Frontal cortex (tissue), 4 donors: ENCODE data around the gene NEURL3. TPM values are rescaled to one million over a fixed set of nuclear protein-coding genes. Genes with fewer than 3 reads are reported as not detected.
"Not testable (repeated sequence)": the region's sequence is repeated elsewhere in the genome, so short reads cannot be mapped to it uniquely, and the experiment has no call there.

Source experiments
- DNase-seq, 2 donors: peaks; one replicate each; pipeline ENCODE4 v3.0.0; 2012; ENCODE audit warnings: low spot score in 2 of 2
- FAIRE-seq: peaks from 2 replicates; lab custom pipeline; 2012; peaks lifted over from hg19 to GRCh38; lab: Jason Lieb, UNC
- total RNA-seq: library from RNA; depleted of rRNA; stranded (reverse); fragments of >200 nt; gene quantifications from one replicate; pipeline ENCODE4 v1.2.3, GENCODE V29; 2014
- donor health status: control.
- donor health status: control.
- donor health status: control.

The NEURL3 gene
- total RNA-seq, 1 donor from 2014 or later: not detected

DNA sequence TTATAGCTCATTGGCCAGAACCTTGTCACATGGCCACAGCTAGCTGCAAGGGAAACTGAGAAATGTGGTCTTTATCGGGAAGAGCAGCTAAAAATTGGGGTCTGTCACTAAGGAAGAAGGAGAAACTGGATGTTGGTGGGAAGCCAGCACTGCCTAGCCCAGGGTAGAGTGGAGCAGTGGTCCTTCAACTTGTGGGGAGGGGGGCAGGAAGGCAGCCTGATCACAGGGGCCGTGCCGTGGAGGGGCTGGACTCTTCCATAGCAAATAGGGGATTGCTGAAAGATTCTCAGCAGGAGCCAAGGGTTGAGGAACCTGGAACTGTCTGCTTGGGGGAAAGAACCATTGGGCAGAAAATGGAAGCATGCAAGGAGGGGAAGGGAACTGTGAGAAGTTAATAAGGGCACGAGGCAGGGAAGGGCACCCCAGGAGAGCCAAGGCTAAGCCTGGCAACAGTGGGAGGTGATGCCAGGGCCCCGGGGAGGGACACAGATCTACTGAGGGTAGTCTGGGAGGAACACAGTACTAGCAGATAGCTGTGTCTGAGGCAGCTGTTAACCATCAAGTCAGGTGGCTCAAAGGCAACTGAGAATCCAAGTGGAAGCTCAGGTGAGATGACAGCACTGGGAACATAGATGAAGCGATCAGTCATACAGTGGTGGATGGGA, 5.9 kb upstream of the NEURL3 start:
- no peak for DNase-seq
- FAIRE-seq: no peak

DNA sequence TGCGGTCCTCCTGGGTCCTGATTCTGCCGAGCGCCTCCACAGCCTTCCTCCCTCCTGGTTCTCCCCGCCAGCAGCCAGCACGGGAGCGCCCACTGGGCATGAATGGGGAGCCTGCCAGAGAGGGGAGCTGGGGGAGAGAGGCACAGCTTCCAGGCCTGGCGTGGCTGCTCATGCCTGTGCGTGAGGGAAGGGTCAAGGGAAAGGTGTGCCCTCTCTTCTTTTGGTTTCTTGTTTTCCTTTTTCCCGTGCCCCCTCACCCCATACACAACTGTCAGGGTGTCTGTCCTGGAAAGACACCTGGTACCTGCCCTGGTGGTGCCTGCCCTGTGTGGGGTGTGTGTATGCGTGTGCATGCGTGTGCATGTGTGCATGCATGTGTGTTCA, 4.7 kb upstream of the NEURL3 start:
- FAIRE-seq (no peak), DNase-seq (no peak)

DNA sequence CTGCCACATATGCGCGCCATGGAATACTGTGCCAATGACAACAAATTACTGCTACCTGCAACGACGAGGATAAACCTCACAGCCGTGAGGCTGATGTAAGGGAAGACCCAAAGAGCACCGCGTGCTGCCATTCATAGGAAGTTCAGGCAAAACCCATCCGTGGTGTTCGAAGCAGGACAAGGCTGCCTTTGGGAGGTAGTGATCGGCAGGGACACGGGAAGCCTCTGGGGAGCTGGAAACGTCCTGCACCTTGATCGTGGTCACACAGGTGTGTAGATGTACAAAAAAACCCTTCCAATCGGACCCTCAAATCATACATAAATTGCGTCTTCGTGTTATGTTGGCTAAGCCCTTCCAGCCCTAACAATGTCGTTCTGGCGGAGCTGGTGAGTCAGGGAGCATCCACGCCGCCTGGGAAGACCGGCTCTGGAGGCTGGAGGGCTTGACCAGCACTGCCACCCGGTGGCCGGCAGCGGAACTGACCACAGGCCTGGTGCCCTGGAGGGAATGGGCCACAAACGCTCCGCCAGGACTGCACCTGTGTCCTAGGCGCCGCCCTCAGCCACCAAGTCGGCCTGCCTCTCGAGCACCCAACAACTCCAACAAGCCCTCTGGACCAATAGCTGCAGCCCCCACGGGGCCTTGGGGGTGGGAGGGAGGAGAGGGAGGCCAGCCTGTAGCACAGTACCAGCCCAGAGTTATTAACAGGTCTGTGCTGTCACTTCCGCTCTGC, 4.1 kb upstream of the NEURL3 start:
- FAIRE-seq (no peak), DNase-seq (peak; percentile 83 to 93)

DNA sequence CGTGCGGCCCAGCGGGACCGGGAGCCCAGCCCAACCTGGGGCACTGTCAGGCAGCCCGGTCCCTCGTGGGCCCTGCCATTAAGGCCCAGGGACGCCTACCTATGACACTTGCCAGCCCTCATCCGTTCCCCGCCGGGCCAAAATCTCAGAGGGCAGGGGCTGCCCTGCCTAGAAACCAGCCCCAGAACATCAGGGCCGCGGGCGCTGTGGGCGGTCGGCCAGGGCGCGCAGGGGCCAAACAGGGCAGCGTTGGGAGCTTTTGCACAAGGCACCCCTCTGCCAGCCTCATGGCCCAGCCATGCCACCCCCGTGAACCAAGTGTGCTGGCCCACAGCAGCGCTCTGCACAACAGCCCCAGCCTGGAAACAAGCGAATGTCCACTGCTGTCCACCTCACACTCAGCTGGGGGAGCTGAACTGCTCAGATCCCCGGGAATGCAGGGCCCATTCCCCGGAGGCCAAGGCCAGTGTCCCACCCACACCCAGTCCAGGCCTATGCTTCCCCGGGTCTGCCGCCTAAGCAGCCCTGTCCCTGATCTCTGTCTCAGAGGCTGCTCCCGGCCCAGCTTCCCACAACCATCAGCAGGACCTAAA, 3.5 kb upstream of the NEURL3 start:
- FAIRE-seq: no peak
- DNase-seq: no peak

DNA sequence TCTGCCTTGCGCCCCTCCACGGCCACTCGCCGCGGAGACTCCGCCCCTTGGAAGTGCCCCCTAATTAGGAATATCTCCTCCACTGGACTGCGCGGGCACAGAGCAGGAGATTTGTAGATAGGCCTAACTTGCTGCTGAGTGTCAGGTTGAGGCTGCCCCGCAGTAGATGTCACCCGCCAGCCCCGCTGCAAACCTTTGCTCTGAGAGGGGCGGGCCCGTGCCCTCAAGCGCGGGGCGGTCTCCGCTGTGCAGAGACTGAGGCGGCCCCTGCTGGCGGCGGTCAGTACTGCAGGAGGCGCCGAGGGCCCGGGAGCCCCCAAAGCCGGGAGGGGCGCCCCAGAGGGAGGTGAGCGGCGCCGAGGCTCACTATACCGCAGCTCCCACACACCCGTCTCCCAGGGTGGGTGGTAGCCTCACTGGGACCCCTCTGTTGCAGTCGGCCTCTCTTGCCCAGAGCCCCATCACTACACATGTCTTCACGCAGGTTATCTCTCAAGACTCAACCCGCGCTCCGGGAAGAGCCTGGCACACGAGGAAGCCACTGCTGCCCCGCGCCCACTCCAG, 2.9 kb upstream of the NEURL3 start:
- FAIRE-seq (no peak), DNase-seq (peak; percentile 83 to 88)

DNA sequence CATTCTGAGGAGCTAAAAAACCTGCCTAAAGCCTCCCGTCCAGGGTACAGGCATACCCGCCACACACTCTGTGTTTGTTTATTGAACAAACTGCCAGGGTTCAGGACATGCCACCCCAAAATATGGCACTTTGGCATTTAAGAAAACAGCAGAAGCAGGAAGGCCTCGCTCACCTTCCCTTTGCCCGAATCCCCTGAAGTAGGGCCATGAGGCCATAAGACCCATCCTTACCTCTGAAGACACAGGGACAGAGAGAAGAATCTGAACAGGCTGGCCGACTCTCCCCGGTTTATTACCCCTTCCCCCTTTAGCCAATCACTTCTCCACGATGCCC, 1.7 kb upstream of the NEURL3 start:
- DNase-seq (no peak), FAIRE-seq (no peak)

DNA sequence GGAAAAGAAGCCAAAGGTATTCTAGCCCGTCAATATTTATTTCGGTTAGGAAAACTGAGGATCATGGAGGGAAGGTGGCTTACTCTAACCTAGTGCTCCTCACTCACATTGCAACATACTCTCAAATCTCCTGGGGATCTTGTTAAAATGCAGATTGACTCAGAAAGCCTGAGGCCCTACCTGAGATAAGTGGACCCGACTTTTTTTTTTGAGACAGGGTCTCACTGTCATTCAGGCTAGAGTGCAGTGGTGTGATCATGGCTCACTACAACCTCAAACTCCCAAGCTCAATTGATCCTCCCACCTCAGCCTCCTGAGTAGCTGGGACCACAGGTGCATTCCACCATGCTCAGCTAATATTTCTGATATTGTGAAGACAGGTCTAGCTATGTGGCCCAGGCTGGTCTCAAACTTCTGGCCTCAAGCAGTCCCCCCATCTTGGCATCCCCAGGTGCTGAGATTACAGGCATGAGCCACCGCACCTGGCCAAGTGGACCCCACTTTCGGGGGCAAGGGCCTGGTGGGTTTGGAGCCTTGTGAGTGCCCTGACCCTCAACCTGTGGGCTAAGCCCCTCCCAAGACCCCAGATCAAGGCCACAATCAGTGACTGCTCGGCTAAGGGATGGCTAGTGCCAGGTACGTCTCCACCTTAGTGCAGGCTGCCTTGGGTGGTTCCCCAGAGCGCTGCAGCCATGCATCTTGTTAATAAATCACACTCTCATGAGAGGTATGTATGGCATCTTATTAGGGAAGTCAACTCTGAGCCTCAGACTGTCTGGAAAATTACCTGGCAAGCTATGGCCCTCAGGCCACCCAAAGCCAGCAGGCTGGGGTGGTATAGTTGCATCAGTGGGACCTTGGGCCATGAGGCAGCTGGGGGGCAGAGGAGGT, 1.1 kb upstream of the NEURL3 start:
- FAIRE-seq (no peak), DNase-seq (no peak)

DNA sequence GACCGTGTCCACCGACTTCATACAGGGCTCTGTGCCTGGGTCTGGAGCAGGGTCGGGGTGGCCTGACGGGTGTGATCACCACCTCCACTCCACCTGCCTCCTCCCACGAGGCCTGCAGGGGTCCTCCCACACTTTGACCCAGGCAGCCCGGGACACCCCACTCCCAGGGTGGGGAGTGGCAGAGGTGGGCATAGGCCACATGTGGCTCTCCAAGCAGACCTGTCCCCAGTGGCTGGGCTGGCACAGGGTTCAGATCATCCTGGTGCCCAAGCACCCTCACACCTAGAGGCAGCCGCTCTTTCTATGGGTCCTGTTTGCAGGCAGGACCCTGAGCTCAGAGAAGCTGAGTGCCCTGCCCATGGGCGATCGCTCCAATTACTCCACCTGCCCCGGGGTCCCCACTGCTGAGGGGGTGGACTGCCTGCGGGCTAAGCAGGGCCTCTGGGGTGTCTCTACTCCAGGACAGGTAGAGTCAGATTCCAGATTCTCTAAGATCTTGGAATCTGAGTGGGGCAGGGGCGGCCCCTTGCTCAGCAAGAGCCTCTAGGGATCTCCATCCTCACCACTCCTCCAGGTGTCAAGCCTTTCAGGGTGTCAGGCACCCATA, 1.4 kb downstream of the NEURL3 start:
- FAIRE-seq: no peak
- no peak for DNase-seq

DNA sequence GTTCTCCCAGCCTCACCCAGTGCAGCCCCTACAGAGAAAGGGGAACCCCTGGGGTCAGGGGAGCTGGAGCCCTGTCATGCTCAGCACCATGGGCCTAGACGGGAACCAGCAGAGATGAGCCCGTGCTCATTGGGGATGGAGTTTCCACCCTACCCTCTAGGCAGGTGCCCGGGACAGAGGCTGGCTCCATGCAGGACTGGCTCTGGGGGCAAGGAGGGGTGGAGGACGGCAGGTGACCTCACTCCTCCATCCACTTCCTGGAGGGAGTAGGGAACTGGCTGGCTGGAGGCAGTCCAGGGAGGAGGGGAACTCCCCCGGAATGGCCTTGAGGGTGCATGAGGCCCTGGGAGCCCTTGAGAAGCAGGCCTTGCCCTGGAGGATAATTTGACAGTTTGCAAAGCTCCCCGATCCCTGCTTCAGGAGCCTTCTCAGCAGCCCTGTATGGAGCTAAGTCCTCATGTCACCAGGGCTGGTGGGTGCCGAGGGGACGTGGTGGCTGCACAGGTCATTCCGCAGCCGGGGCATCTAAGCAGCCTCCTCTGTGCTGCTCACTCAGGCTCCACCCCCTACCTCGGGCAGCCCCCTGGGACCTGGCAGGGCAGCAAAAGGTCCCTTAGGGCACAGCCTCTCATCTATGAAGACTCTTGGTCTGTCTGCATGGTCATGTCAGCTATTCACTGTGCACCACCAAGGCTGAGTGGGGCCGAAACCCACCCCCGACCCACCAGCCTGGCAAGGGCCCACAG, 2.1 kb downstream of the NEURL3 start:
- FAIRE-seq (no peak), DNase-seq (no peak)

DNA sequence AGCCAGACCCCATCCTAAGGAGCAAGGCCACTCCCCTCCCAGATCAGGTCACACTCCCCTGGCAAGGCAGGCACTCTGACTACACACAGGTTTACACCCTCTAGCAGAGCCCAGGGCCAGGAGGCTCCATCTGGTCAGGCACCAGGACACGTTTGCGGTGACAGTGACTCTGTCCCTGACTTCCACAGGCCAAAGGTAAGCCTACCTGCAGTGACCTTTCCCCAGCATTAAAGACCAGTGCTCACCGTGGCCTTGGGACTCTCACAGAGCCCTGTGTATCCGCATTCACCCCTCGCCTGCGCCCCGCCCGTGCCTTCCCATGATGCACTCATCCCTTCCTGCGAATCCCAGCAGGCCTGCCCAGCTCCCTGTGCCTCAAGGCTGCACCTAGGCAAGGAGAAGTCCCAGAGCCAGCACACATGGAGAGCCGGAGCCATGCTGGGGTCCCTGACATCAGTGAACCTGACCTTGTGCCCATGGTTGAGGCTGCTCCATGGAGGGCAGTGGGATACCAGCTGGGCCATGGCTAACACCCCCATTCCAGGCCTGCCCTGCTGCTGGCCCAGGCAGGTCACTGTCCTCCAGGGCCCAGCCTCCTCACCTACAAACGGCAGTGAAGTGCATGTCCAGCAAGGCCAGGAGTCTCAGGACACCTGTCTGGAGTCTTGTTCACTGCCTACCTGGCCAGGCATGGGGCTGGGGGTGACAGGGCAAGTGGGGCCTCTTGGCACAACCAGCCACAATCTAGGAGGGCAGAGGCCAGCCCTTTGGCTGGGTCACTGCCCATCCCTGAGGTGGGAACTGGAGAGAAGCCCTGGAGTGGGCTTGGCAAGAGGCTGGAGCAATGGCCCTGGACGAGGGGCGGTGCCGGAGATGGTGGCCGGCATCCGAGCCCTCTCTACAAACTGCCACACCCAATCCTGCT, 3.0 kb downstream of the NEURL3 start:
- DNase-seq: no peak
- FAIRE-seq: no peak

DNA sequence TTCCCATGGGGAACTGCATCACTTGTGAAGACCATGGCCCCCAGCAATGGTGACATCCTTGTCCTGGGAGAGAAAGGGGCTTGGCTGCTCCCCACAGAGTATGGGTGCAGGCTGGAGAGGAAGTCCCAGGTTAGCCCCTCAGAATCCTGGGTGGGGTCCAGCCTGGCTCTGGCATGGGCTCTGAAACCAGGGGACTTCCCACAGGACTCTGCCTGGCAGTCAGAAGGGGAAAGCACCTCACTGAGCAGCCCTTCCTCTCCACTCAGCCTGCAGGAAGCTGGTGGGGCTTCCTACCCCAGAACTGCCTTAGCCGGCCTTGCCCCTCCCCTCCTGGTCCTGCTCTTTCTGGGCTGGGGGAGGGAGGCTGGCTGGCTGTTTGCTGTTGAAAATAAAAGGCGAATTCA, 3.7 kb downstream of the NEURL3 start:
- FAIRE-seq (no peak), DNase-seq (no peak)

DNA sequence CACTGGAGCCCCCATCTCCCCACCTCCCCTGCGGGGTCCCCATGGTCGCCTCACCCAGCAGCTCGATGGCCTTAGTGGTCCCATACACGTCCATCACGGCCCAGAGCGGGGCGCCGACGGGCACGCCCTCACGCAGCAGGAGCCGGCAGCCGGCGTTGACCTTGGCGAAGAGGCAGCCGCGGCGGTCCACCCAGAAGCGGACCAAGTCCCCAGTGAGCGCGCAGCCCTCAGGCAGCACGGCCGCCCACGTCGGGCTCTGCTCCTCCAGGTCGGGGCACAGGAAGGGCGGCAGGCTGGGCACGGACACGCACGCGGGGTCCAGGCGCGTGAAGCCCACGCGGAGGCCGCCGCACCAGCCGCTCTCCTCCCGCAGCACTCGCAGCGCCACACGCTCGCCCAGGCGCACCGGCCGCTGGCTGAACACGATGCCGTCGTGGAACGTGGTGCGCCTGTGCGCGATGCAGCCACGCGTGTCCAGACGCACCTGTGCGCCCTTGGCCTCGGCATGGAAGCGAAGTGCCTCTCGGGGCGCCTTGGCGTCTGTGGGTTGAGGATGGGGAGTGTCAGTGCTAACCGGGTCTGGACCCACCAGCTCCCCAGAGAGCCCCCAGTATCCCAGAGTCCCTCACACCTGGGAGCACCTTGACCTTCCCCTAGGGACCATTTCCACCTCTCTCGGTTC, 4.6 kb downstream of the NEURL3 start:
- DNase-seq: no peak
- no peak for FAIRE-seq

DNA sequence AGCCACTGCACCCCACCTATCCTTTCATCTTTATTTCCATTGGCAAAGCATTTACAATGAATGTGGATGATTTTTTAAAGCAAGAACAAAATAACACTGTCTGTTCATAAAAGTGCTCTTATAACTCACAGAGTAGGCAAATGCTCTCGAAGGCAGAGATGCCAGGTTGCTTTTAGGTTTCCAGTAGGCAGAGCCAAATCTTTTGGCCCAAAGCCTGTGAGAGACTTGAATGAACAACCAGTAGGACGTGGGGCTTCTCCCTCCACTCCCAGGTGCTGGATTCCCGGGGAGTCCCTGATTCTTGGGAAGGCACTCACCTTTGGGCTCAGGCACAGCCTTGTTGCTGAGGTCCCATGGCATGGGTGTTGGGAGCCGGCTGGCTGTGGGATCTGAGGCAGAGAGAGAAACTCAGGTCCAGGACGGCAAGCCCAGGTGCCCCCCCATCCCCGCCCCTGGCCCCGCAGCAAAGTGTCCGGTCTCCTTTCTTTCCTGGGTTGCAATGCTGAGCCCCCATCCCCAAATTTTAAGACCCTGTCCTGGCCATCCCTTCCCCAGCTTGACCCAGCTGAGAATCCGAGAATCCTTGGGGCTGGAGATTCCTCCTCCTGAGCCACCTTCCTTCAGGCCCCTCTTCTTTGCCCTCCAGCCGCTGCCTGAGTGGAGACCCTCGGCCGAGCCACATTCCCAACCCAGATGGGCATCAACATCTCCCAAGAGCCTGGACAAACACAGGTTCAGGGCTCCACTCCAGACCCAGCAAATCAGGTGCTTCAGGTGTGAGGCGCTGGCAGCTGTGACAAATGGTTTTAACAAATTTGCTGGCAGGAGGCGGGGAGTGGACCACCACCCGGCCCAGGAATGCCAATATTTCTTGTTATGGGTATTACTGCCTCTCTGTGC, 5.8 kb downstream of the NEURL3 start:
- DNase-seq: no peak
- FAIRE-seq: no peak

DNA sequence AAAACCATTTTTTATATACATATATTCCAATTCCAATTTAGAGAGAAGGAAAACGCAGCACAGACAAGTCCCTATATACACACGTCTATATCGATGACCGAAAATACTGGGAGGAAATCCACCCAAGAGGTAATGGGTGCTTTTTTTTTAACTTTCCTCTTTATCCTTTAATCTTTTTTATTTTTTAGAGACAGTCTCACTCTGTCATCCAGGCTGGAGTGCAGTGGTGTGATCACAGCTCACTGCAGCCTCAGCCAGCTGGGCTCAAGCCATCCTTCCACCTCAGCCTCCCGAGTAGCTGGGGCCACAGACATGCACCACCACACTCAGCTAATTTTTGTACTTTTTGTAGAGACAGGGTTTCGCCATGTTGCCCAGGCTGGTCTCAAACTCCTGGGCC, 6.5 kb downstream of the NEURL3 start:
- not testable (repeated sequence) for DNase-seq, FAIRE-seq

DNA sequence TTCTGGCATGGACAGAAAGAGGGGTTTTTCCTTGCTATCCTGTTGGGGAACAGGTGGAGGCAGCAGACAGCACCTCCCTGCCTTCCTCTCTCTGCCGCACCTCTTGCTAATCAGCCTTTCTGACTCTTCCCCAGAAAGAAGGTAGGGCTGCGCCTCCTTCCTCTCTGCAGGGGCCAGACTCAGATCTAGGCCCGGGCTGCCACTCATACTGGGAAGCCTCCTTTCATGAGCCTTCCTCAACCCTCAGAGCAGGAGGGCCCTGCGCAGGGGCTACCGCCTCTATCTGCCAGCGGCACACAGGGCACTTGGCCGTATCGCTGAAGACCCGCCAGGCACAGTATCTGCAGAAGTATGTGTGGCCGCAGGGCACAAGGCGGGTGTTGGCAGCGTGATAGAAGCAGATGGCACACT, 7.1 kb downstream of the NEURL3 start:
- FAIRE-seq (no peak), DNase-seq (no peak)

DNA sequence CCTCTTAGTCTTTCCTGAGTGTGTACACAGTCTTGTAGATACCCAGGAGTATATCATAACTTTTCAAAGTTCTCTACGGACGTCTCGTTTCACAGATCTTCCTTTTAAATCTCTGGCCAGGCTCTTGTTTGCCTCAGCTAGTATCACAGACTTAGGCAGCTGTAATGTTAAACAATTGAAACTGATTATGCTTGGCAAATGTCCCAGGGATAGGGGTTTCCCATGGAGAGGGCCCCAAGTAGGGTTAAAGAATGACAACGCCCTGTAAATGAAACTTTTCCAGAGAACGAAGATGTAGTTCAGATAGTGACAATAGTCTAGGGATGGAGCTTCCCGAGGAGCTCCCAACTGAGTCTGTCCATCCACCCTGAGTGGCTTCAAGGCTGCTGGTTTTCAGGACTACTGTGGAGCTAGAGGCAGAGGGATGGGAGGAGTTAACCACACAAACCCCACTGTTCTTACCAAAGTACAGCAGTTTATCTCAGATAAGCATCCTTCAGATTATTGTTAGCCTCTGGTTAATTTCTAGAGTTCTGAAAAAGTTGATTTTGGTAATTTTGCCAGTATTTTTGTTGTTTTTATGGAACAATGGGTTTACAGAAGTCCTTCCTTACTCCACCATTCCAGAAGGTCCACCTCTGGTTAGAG, 9.1 kb downstream of the NEURL3 start:
- no peak for FAIRE-seq
- no peak for DNase-seq
